Heart left ventricle (tissue), 13 donors: ENCODE results near the gene SUMF1.

Experiments used
- CTCF ChIP-seq, 12 donors: fragments of 200-600 bp; sonication (generic) in 4 of 12; IDR thresholded peaks; one replicate each; pipeline versions ENCODE4 v1.5.0 to v1.8.0; 2018 to 2022; ENCODE audit warnings: antibody characterized with exemption in 12 of 12, mild to moderate bottlenecking in 5 of 12
- POLR2A ChIP-seq, 2 donors: fragments of 450-650 bp; IDR thresholded peaks; one replicate each; pipeline ENCODE4 v1.6.1; 2017; ENCODE audit warnings: antibody characterized with exemption in 2 of 2, mild to moderate bottlenecking in 2 of 2, moderate library complexity in 2 of 2
- donor health status: ischemic (EF 13 %, LVEDD 7.1; RV severe dilation, severe dysfunction).
- donor health status: DM: no; HTN: yes; CAD: no.
- donor health status: DM: no; HTN: no; CAD: no.
- donor health status: ischemic (EF 25% LVEDD 6.9; RV normal size, moderate dysfunction).
- donor health status: ischemic (EF 25% LVEDD 5.7; RV mildly dilated, moderate dysfunction).
- donor health status: ischemic (EF 35%, LVEDD 5.7; RV mildly dilated, moderate dysfunction).
- donor health status: nonischemic (EF 11% LVEDD 7.7; RV severe dilation, severe dysfunction).
- donor health status: DM: yes; HTN: yes; CAD: no.
- donor health status: PGD.
- donor health status: ischemic (EF 29% LVEDD 5.4; RV normal size, mild dysfunction).
- donor health status: nonischemic (EF 23%, LVEDD 6.1; RV moderate dilation, normal function).

- TF ChIP-seq POLR2A (IDR thresholded peaks at IDR 0.05) (no peak), CTCF (IDR thresholded peaks at IDR 0.05) (no peak)
Observed at GRCh38 chr3:4476496-4476895, 9.4 kb upstream of the SUMF1 start.
